GM06990 (cell line): ENCODE results near the gene BIN1.

Experiments used
- DNase-seq: peaks from one replicate; pipeline ENCODE4 v3.0.0-alpha.2; 2011; ENCODE audit not compliant: insufficient read length; ENCODE audit errors: extremely low read depth
- H3K27me3 ChIP-seq: replicated peaks from 2 replicates; pipeline ENCODE4 v1.6.0; 2011; ENCODE audit warnings: low read length; ENCODE audit not compliant: control insufficient read depth, insufficient read depth
- H3K36me3 ChIP-seq: 2 replicates; pipeline ENCODE4 v1.5.1; 2011; ENCODE audit warnings: low read length; ENCODE audit not compliant: control insufficient read depth, insufficient read depth
- H3K4me3 ChIP-seq: replicated peaks from 2 replicates; pipeline ENCODE4 v1.5.1; 2011; ENCODE audit warnings: low read depth, mild to moderate bottlenecking, control low read depth, low read length
- CTCF ChIP-seq: IDR thresholded peaks from 2 replicates; pipeline ENCODE4 v1.5.1; 2011; ENCODE audit warnings: low read length, control low read depth, mild to moderate bottlenecking, inconsistent platforms; ENCODE audit not compliant: insufficient read depth, poor library complexity, severe bottlenecking

The BIN1 gene

DNA sequence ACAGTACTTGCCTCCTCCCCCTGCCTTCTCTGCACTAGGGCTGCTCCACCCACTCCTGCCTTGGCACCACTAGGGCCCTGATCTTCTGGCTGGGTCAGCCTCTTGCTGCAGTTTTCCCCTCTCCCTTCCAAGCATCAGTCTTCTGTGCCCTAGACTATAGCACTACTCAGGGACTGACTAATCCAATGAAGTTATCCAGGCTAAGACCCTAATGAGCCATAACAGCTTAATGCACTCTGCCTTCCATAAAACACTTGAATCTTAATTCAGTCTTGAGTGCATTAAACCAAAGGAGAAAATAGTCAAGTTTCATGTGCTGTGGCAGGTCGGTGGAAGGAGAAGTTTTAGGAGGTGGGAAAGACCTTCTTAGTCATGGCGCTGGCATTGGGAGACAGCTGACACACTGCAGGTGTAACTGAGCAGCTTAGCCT, 95.7 kb downstream of the BIN1 start:
- DNase-seq = no peak
- H3K4me3 ChIP-seq = no peak overlapping the region
- H3K36me3 ChIP-seq = no peaks in the 10 kb centered on the region
- H3K27me3 ChIP-seq = no peaks in the 10 kb centered on the region; the same call in 1 of the 2 replicates
- no peak for TF ChIP-seq CTCF

DNA sequence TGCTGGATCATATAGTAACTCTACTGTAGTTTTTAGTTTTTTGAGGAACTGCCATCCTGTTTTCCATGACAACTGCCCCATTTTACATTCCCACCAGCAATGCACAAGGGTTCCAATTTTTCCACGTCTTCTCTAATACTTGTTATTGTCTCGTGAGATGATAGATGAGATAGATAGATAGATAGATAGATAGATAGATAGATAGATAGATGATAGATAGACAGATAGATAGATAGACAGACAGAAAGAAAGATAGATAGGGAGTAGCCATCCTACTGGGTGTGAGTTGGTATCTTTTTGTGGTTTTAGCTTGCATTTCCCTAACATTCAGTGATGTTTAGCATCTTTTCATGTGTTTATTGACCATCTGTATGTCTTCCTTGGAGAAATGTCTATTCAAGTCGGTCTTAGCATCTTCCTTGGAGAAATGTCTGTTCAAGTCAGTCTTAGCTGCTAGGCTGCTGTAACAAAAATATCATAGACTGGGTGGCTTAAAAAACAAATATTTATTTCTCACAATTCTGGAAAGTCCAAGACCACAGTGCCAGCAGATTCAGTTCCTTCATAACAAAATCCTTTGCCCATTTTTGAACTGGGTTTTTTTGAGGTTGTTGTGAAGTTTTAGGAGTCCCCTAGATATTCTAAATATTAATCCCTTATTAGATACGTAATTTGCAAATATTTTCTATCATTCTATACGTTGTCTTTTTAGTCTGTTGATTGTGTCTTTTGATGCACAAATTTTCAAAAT, 98.5 kb downstream of the BIN1 start:
- H3K36me3 ChIP-seq = no peaks in the 10 kb centered on the region
- TF ChIP-seq CTCF = no peak
- no peak for DNase-seq
- H3K27me3 ChIP-seq = no peaks in the 10 kb centered on the region; the same call in 1 of the 2 replicates
- no peak overlapping the region for H3K4me3 ChIP-seq

GRCh38 chr2:127007652-127008051, 99.3 kb downstream of the BIN1 start:
- Histone ChIP-seq H3K36me3 (no peaks in the 10 kb centered on the region), H3K4me3 (no peak overlapping the region), H3K27me3 (no peaks in the 10 kb centered on the region; the same call in 1 of the 2 replicates)
- TF ChIP-seq CTCF = no peak
- no peak for DNase-seq

- DNase-seq = no peak
- no peak for TF ChIP-seq CTCF
- Histone ChIP-seq H3K4me3 (no peak overlapping the region), H3K27me3 (no peaks in the 10 kb centered on the region), H3K36me3 (no peaks in the 10 kb centered on the region)
Measured at GRCh38 chr2:127006962-127007361, 100.0 kb downstream of the BIN1 start.

DNA sequence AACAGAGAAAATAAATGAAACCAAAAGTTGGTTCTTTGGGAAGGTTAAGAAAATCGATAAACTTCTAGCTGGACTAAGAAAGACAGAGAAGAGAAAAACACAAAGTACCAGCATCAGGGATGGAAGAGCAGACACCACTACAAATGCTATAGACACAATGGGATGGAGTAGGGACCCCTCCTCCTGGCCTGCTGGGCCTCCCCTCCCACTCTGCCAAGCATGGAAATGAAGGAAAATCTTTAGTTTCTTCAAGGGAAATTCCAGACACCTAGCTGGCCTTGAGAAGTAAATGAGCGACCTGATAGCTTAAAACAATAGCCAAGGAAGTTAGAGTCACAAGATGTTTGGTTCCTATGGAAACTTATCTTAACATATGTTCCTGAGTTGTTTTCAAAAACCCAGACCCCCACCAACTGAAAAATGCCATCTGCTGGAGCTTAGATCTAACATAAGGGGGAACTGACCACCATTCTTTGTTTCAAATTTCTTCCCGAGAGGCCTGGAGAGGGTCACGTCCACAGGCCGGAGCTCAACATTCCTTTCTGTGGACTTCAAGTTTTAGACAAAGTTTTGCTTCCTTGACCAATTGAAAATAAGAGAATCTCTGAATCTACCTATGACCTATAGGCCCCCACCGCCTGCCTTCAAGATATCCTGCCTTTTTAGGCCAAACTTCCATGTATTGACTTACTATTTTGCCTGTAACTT, 101.9 kb downstream of the BIN1 start:
- no peaks in the 10 kb centered on the region for H3K36me3 ChIP-seq
- no peak for DNase-seq
- TF ChIP-seq CTCF = no peak
- no peak overlapping the region for H3K4me3 ChIP-seq
- no peaks in the 10 kb centered on the region for H3K27me3 ChIP-seq
